PC-9 (cell line): ENCODE measurements around the gene GNG3. TPM values are rescaled to one million over a fixed set of nuclear protein-coding genes. Genes with fewer than 3 reads are reported as not detected.

Source experiments
- BruUV-seq: library from RNA; stranded (reverse); fragments of 400-500 nt; replicated peaks from 2 replicates; lab custom pipeline; 2021; lab: Mats Ljungman, UMichigan
- CTCF ChIA-PET: fragments of 300-600 bp; sonication (Branson Sonifier 250); formaldehyde crosslinking; loops from one replicate; lab custom pipeline; 2022; ENCODE audit warnings: antibody characterized with exemption; lab: Charles Lee
- POLR2A ChIA-PET: fragments of 300-600 bp; sonication (Branson Sonifier 250); formaldehyde crosslinking; loops from one replicate; lab custom pipeline; 2022; ENCODE audit warnings: antibody characterized with exemption; ENCODE audit not compliant: unreplicated experiment; lab: Charles Lee
- DNase-seq, 2 experiments: peaks; one replicate each; pipeline versions ENCODE4 v3.0.0 to v3.0.0-alpha.2; 2015 to 2022; ENCODE audit warnings: mixed read lengths in 1 of 2
- H2AFZ ChIP-seq: fragments of 200-600 bp; sonication (generic); 2 replicates; pipeline ENCODE4 v1.8.1; 2017; ENCODE audit warnings: antibody characterized with exemption
- H3F3A ChIP-seq: fragments of 200-600 bp; sonication (generic); 2 replicates; pipeline ENCODE4 v1.8.1; 2017; ENCODE audit warnings: antibody characterized with exemption, mild to moderate bottlenecking, low read depth; ENCODE audit not compliant: insufficient read depth
- H3K27ac ChIP-seq: fragments of 200-600 bp; sonication (generic); 2 replicates; pipeline ENCODE4 v1.6.1; 2016; ENCODE audit warnings: mixed run types
- H3K27me3 ChIP-seq: fragments of 200-600 bp; sonication (generic); 2 replicates; pipeline ENCODE4 v1.6.1; 2016; ENCODE audit warnings: low read depth, mixed run types; ENCODE audit not compliant: insufficient read depth
- H3K36me3 ChIP-seq: fragments of 200-600 bp; sonication (generic); 2 replicates; pipeline ENCODE4 v1.6.1; 2016; ENCODE audit warnings: low read depth, mixed run types
- H3K4me1 ChIP-seq: fragments of 200-600 bp; sonication (generic); replicated peaks from 2 replicates; pipeline ENCODE4 v1.6.1; 2016; ENCODE audit warnings: mixed run types; ENCODE audit not compliant: insufficient read depth
- H3K4me2 ChIP-seq: fragments of 200-600 bp; sonication (generic); 2 replicates; pipeline ENCODE4 v1.6.1; 2017; ENCODE audit warnings: mixed run types
- H3K4me3 ChIP-seq: fragments of 200-600 bp; sonication (generic); 2 replicates; pipeline ENCODE4 v1.6.1; 2016; ENCODE audit warnings: mixed run types
- H3K79me2 ChIP-seq: fragments of 200-600 bp; sonication (generic); 2 replicates; pipeline ENCODE4 v1.6.1; 2017; ENCODE audit warnings: low read depth, mixed run types
- H3K9me2 ChIP-seq: fragments of 200-600 bp; sonication (generic); 2 replicates; pipeline ENCODE4 v1.8.1; 2017; ENCODE audit warnings: mild to moderate bottlenecking; ENCODE audit not compliant: insufficient read depth
- H3K9me3 ChIP-seq: fragments of 200-600 bp; sonication (generic); 2 replicates; pipeline ENCODE4 v1.8.1; 2016; ENCODE audit warnings: low read depth; ENCODE audit not compliant: insufficient read depth
- H4K20me1 ChIP-seq: fragments of 200-600 bp; sonication (generic); 2 replicates; pipeline ENCODE4 v1.8.1; 2017; ENCODE audit not compliant: insufficient read depth
- CTCF ChIP-seq: fragments of 200-600 bp; sonication (generic); conservative IDR thresholded peaks from 2 replicates; pipeline ENCODE4 v1.6.1; 2017; ENCODE audit warnings: mixed run types, antibody characterized with exemption, mild to moderate bottlenecking, moderate library complexity
- EZH2 ChIP-seq: fragments of 200-600 bp; sonication (generic); IDR thresholded peaks from 2 replicates; pipeline ENCODE4 v1.8.0; 2017; ENCODE audit warnings: antibody characterized with exemption, low read depth
- intact Hi-C: fragments of 100-400 bp; cut with micrococcal nuclease; formaldehyde crosslinking; loops from one replicate; pipeline ENCODE4 v1.10.0; 2022; ENCODE audit not compliant: unreplicated experiment
- total RNA-seq: library from RNA; stranded (reverse); gene quantifications from 2 replicates; pipeline ENCODE4 v1.2.3, GENCODE V29; 2021

GNG3 gene
- total RNA-seq, 1 experiment from 2014 or later: 0.57 TPM

GRCh38 chr11:62715150-62716130 is 8.0 kb downstream of the GNG3 start:
- ChIA-PET CTCF (no interaction called here), POLR2A (interaction anchor here (0.6 kb wide), 1 partner anchor 1020 kb away, joined by 3 read pairs; no protein-coding TSS in a partner anchor)
- no peak for DNase-seq
- Histone ChIP-seq H3K79me2 (peaks cover 49% of the 10 kb centered on the region), H3K9me3 (no peaks in the 10 kb centered on the region), H3K4me1 (peaks cover 6% of the 10 kb centered on the region; the same call in 1 of the 2 replicates), H3K4me3 (no peak overlapping the region), H4K20me1 (no peaks in the 10 kb centered on the region), H3K27ac (no peak overlapping the region), H3K36me3 (peaks cover 68% of the 10 kb centered on the region), H3F3A (peaks cover 69% of the 10 kb centered on the region), H3K9me2 (no peaks in the 10 kb centered on the region), H3K4me2 (no peak overlapping the region), H3K27me3 (no peaks in the 10 kb centered on the region), H2AFZ (no peak overlapping the region)
- intact Hi-C loops: no loop called here
- no TSS peak for BruUV-seq
- TF ChIP-seq EZH2 (no peak), CTCF (no peak)

GRCh38 chr11:62716206-62716605 is 8.7 kb downstream of the GNG3 start:
- no peak for DNase-seq
- POLR2A ChIA-PET: interaction anchor here (0.6 kb wide), 1 partner anchor 1021 kb away, joined by 3 read pairs; no protein-coding TSS in a partner anchor
- H3K27me3 ChIP-seq: no peaks in the 10 kb centered on the region
- no peak overlapping the region for H2AFZ ChIP-seq
- H4K20me1 ChIP-seq: no peaks in the 10 kb centered on the region
- peaks cover 56% of the 10 kb centered on the region for H3K79me2 ChIP-seq
- CTCF ChIA-PET: interaction anchor here (0.6 kb wide), 1 partner anchor 969 kb away, joined by 3 read pairs; no protein-coding TSS in a partner anchor
- peaks cover 71% of the 10 kb centered on the region for H3K36me3 ChIP-seq
- no peaks in the 10 kb centered on the region for H3K9me3 ChIP-seq
- H3K9me2 ChIP-seq: no peaks in the 10 kb centered on the region
- peaks cover 61% of the 10 kb centered on the region for H3F3A ChIP-seq
- TF ChIP-seq EZH2 (no peak), CTCF (no peak)
- intact Hi-C loops: no loop called here
- no peak overlapping the region for H3K27ac ChIP-seq
- H3K4me2 ChIP-seq: no peak overlapping the region
- no peak overlapping the region for H3K4me3 ChIP-seq
- peaks cover 6% of the 10 kb centered on the region; the same call in 1 of the 2 replicates for H3K4me1 ChIP-seq
- no TSS peak for BruUV-seq

GRCh38 chr11:62716816-62717215 is 9.3 kb downstream of the GNG3 start:
- Histone ChIP-seq H3K27ac (no peak overlapping the region), H3K36me3 (peaks cover 72% of the 10 kb centered on the region), H3K9me3 (no peaks in the 10 kb centered on the region), H2AFZ (no peak overlapping the region), H3K4me3 (no peak overlapping the region), H3F3A (peaks cover 61% of the 10 kb centered on the region), H3K27me3 (no peaks in the 10 kb centered on the region), H4K20me1 (no peaks in the 10 kb centered on the region), H3K4me1 (peaks cover 6% of the 10 kb centered on the region; the same call in 1 of the 2 replicates), H3K79me2 (peaks cover 62% of the 10 kb centered on the region), H3K9me2 (no peaks in the 10 kb centered on the region), H3K4me2 (no peak overlapping the region)
- no TSS peak for BruUV-seq
- intact Hi-C loops: no loop called here
- CTCF ChIA-PET: interaction anchor here (0.5 to 0.6 kb wide), 2 partner anchors 48 to 969 kb away, joined by 3 to 9 read pairs; no protein-coding TSS in a partner anchor
- TF ChIP-seq CTCF (no peak), EZH2 (no peak)
- DNase-seq: no peak
- POLR2A ChIA-PET: interaction anchor here (0.6 kb wide), 1 partner anchor 11 kb away, joined by 5 read pairs; the partner anchor contains the start of gene HNRNPUL2
